Esophagus muscularis mucosa (tissue), 3 donors: Measurements from ENCODE around the gene STIMATE.

ENCODE experiments used
- CTCF ChIP-seq, 3 experiments: fragments of 200-600 bp in 2 of 3; fragments of 450-650 bp in 1 of 3; sonication (generic) in 2 of 3; IDR thresholded peaks; one replicate each; pipeline ENCODE4 v1.5.1; 2017 to 2019; ENCODE audit warnings: antibody characterized with exemption in 3 of 3, mild to moderate bottlenecking in 2 of 3, moderate library complexity in 1 of 3
- POLR2AphosphoS5 ChIP-seq, 2 donors: sonication (generic); formaldehyde crosslinking; IDR thresholded peaks; one replicate each; pipeline ENCODE4 v1.6.1; 2017; ENCODE audit warnings: antibody characterized with exemption in 2 of 2

GRCh38 chr3:52926554-52926953, 29.2 kb upstream of the STIMATE start:
- TF ChIP-seq CTCF (IDR thresholded peaks at IDR 0.05) (no peak), POLR2AphosphoS5 (IDR thresholded peaks at IDR 0.05) (no peak)
